Activated T-cell treated with anti-CD3 and anti-CD28 coated beads, Interleukin-2, amount 50 U/mL, for 1 hour (primary cell): ENCODE measurements around the gene HPN.
"Not testable (repeated sequence)": the region's sequence is repeated elsewhere in the genome, so short reads cannot be mapped to it uniquely, and the experiment has no call there.

Source experiments
- DNase-seq: peaks from one replicate; pipeline ENCODE4 v3.0.0-alpha.2; 2020

HPN gene

GRCh38 chr19:35009424-35010415 lies 31.8 kb upstream of the HPN start:
- no peak for DNase-seq

- DNase-seq: peak; percentile 34
Measured at GRCh38 chr19:35011091-35011689, 30.3 kb upstream of the HPN start.

GRCh38 chr19:35011737-35012682 lies 29.5 kb upstream of the HPN start:
- DNase-seq: no peak

GRCh38 chr19:35013041-35013819 lies 28.3 kb upstream of the HPN start:
- peak; percentile 90 for DNase-seq

- peak; percentile 63 for DNase-seq
Measured at GRCh38 chr19:35013820-35014754, 27.4 kb upstream of the HPN start.

- not testable (repeated sequence) for DNase-seq
Measured at GRCh38 chr19:35014774-35015173, 26.7 kb upstream of the HPN start.

GRCh38 chr19:35015270-35015953 lies 26.1 kb upstream of the HPN start:
- DNase-seq: no peak

- no peak for DNase-seq
Measured at GRCh38 chr19:35015954-35016351, 25.6 kb upstream of the HPN start.

- no peak for DNase-seq
Measured at GRCh38 chr19:35017507-35017906, 24.0 kb upstream of the HPN start.

GRCh38 chr19:35018379-35018778 lies 23.1 kb upstream of the HPN start:
- no peak for DNase-seq

GRCh38 chr19:35019144-35019543 lies 22.4 kb upstream of the HPN start:
- no peak for DNase-seq

GRCh38 chr19:35021016-35021415 lies 20.5 kb upstream of the HPN start:
- no peak for DNase-seq

GRCh38 chr19:35021596-35021995 lies 19.9 kb upstream of the HPN start:
- no peak for DNase-seq

GRCh38 chr19:35022460-35022859 lies 19.1 kb upstream of the HPN start:
- no peak for DNase-seq

- no peak for DNase-seq
Measured at GRCh38 chr19:35023428-35023827, 18.1 kb upstream of the HPN start.

- no peak for DNase-seq
Measured at GRCh38 chr19:35024095-35024494, 17.4 kb upstream of the HPN start.

- DNase-seq: no peak
Measured at GRCh38 chr19:35025969-35026368, 15.6 kb upstream of the HPN start.

GRCh38 chr19:35026418-35026817 lies 15.1 kb upstream of the HPN start:
- DNase-seq: no peak

- no peak for DNase-seq
Measured at GRCh38 chr19:35027009-35027408, 14.5 kb upstream of the HPN start.

- no peak for DNase-seq
Measured at GRCh38 chr19:35027851-35028599, 13.5 kb upstream of the HPN start.
